ENCODE results near the gene RBCK1.
"Not testable (repeated sequence)": the region's sequence is repeated elsewhere in the genome, so short reads cannot be mapped to it uniquely, and the experiment has no call there.

The RBCK1 gene

DNA sequence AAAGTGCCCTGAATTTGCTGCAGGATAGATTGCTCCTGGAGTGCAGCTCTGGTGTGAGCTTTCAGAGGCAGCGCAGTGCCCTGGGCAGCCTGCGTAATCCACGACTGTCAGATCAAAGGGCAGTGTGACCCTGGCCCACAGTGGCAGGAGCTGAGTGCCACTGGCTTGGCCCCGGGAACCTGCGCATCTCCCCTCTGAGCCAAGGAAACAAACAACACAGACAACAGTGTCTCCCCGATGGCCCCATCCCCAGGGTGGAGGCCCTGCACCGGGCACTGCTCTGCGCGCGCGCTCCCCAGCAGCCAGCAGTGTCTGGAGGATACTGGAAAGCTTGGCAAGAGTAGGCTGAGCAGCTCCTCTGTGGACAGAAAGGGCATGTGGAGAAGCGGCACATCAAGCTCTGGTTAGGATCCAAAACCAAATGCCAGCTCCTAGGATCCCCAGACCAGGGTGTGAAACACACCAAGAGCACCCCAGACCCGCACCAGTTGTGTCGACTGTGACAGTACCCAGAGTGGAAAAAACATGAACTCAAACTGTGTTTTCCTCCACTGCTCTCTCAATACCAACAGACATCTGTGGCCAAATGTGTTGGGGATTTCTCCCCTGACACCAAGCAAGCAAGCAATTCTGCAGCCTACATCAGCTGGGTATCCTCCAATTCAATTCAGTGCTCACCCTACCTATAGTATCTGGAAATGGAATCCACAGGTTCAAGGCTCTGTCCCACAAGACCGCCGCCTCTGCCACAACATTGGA, 26.7 kb downstream of the RBCK1 start:
- DNase-seq (ENCODE audit: low read depth in 2 of 3, low spot score in 2 of 3) = no peak

DNA sequence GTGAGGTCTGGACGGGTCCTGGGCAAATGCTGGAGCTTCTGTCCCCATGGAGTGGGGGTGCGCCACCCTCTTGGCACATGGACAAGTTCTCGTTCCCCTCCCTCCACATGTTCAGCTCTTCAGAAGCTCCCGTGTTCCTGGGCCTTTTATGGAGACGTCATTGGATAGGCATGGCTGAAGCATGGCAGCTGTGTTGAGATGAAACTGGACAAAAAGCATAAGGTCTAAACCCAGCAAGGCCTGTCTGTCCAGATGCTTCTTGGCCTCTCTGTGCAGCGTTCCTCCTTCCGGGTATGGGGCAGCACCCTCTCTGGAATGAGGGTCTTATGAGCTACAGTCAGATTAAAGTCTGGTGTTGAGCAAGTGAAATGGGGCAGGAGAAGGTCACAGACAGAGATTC, 27.5 kb downstream of the RBCK1 start:
- no peak for DNase-seq (ENCODE audit: low read depth in 2 of 3, low spot score in 2 of 3)

DNA sequence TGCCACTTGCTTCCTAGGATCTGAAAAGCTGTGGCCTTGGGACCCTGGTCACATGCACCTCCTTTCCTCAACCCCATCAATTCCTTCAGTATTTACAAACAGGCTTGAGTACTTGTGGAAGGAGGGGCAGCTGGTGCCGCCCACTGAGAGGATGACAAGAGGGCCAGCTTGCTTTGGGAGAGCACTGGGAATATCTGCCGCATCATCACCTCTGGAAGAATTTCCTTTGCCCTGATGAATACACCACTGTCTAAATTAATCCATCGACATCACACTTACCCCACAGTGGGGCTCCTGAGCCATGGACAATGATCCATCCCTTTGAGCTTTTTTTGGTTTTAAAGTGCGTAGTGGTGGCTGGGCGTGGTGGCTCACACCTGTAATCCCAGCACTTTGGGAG, 28.4 kb downstream of the RBCK1 start:
- no peak for DNase-seq (ENCODE audit: low read depth in 2 of 3, low spot score in 2 of 3)

DNA sequence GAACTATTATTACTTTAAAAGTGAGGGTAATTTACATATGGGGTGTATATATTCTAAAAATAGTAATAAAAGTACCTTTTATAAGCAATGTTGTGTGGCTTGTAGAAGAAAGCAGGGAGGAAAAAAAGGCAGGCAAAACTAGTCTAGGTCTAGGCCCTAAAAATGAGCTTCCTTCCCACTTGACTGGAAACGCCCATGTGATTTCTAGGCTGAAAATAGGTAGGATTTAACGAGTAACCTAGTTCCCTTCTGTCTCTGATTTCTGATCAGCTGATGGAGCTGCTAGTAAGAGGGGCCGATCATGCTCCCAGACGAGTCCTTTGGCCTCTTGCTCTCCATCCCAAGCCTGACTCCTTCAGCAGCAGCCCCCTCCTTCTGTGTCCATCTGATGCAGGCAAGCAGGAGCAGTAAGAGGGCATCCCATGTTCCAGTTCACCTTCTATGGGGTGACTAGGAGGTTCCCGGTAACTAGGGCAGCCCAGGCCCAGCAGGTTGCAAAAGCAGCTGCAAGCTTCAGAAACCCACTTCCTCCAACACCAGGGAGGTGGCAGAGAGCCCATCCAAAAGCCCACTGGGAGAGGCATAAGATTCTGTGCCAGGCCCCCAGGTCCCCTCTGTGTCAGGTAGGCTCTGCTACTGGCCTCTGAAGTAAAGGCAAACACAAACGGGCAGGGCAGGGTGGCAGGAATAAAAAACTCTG, 29.8 kb downstream of the RBCK1 start:
- no peak for DNase-seq (ENCODE audit: low read depth in 2 of 3, low spot score in 2 of 3)

DNA sequence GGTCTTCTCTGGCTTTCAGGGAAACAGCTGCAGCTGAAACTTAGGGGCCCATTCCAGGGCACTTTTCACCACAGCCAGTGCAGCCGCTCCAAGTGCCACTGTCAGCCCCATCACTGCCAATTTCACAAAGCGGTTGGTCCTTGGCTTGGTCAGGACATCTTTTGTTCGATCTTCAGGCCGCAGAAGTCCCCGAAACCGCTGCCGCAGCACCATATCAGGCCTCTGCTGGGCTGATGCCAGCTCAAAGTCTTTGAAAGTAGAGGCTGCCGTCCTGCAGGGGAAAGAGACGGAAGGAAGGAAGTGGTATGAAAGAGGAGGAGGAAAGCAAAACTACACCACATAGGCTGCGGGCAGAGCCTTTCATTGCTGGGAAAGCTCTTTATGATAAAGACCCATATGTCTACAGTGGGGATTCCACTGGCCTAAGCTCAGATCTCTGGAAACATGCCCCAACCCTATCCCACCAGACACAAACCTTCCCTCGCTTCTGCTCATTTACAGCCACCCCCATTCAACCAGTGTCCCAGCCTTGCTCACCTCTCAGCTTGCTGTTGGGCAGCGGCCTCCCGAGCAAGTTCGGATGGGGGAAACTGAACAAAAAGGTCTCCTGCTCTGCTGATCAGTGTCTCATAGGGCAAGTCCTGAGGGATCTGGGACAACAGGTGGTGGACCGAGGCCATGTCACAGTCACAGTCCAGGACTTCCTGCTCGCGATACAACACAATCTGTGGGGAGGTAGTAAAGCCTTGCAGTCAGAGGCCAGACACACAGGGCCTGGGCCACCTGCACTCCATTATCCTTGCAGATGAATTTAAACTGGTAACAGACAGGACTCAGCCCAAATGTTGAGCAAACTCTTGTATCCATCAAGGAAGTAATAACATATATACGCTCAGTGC, 30.7 kb downstream of the RBCK1 start:
- no peak for DNase-seq (ENCODE audit: low read depth in 2 of 3, low spot score in 2 of 3)

DNA sequence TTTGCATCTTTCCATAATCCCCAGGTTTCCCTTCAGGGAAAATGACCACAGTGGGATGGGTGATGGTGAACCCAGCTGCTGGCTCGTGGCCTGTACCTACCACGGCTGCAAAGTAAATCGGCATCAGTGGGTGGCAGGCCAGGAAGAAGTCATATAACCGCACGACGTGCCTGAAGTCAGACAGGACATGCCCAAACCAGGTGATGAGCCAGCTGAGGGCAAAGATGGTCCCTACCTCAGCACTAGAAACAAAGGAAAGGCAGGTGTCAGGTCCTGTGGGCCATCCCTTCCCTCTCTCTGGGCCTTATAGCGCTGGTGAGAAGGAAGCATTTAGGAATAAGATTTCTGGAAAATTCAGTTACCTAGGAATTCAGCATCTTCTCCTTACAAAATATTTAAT, 32.0 kb downstream of the RBCK1 start:
- DNase-seq (ENCODE audit: low read depth in 2 of 3, low spot score in 2 of 3) = no peak

DNA sequence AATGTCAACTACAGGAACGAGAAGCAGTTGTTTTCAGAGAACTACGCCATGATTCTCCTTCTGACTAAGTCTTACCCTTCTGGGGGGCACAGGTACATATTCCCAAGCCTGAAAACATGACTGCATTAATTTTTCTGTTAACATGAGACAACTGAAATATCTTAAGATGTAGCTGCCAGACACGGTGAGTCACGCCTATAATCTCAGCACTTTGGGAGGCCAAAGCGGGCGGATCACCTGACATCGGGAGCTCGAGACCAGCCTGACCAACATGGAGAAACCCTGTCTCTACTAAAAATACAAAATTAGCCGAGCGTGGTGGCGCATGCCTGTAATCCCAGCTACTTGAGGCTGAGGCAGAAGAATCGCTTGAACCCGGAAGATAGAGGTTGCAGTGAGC, 32.5 kb downstream of the RBCK1 start:
- no peak for DNase-seq (ENCODE audit: low read depth in 2 of 3, low spot score in 2 of 3)

DNA sequence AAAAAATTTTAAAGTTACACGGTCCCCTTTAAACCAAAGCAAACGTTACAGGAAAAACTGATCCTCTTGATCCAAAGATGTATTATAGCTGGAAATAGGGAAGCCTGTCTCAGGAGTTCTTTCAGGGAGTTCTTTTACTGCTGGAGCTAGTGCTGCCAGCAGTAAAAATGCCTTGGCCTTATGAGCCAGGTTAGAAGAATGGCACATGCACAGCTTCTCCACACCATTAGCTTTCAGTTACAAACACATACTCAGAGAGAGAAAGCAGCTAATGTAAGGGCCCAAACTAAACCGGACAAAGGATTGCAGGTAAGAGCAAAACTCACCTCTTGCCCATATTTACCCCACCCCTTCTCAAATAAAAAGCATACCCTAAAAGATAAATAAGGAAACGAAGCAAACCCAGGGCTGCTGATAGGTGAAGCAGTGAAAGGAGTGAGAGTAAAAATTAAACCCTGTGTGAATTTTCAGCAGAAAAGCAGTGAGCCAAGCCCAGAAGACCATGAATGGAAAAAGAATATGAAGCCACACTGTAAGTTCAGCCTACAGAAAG, 35.2 kb downstream of the RBCK1 start:
- DNase-seq (ENCODE audit: low read depth in 2 of 3, low spot score in 2 of 3) = no peak

DNA sequence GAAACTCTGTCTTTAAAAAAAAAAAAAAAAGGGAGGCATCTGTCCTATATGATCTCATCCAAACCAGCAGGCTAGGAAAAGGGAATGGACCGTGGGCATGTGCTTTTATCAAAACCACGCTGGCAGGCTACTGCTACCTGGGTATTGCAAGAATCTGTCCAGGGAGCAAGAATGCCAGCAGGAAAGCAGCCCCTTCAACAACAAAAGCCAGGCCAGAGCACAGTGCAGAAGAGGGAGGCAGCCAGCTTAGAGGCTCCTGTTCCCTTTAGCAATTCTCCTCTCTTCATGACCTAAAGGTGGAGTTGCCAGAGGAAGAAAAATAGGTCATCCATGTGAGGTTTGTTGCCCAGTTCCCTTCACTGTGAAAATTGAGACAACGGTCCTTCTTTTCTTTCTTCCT, 36.0 kb downstream of the RBCK1 start:
- no peak for DNase-seq (ENCODE audit: low read depth in 2 of 3, low spot score in 2 of 3)

DNA sequence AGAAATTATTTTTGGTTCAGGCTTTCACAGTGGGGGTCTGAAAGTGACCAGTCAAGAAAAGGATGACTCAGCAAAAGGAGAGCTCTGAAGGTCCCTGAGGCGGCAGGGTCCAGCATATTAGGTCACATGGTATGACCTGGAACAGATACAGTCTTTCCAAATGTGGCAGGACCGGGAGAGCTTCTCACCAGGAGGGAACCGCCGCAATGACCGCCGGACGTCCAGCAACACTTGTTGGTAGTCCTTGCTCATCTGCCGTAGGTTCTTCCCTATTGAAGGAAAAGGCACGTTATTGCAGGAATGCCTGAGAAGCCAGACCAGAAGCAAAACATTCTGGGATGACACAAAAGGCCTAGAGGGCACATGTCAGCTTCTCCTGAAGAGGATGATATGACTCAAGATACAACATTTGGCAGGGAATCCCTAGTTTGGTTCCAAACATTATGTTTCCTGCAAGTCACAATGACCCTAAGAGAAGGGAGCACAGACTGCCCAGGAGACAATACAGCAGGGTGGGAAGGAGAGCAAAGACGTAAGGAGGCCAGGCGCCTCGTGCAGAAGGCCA, 36.8 kb downstream of the RBCK1 start:
- no peak for DNase-seq (ENCODE audit: low read depth in 2 of 3, low spot score in 2 of 3)

DNA sequence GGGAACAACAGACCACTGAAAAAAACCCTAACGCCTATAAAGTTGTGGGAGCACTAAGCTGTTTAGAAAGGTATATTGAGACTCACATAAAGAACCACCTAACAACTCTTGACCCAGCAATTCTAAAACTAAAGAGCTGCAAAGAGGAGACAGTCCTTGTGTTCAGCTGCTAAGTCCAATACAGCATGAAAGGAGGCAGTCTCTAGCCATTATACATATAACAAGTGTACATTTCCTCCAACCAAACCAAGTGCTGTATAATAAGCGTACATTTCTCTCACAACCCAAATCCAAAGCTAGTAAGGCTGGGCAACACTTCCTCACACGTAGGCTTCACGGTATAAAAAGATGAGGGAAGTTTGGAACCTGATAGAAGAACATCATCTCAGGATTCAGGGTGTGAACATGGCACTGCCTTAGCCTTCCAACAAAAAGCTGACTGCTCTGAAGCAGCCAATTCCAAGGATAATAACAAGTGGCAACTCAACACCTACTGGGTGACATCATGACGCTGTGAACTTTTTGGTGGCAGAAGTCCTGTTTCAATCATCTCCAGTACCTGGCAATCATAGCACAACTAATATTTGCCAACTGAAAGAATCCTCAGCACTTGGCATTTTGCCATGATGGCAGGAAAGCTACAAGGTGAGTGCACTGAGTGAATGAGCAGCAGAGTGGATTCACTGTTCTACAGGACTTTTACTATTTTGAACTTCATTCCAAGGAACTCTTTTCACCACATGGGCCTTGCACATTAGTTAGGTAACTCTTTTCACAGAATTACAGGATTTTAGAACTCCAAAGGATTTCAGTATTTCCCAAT, 37.6 kb downstream of the RBCK1 start:
- no peak for DNase-seq (ENCODE audit: low read depth in 2 of 3, low spot score in 2 of 3)

DNA sequence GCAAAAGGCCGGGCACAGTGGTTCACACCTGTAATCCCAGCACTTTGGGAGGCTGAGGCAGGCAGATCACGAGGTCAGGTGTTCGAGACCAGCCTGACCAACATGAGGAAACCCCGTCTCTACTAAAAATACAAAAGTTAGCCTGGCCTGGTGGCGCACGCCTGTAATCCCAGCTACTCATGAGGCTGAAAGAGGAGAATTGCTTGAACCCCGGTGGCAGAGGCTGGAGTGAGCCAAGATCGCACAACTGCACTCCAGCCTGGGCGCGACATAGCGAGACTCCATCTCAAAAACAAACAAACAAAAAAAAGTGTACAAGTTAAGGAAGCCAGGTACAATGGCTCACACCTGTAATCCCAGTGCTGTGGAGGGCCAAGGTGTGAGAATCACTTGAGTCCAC, 43.9 kb downstream of the RBCK1 start:
- DNase-seq (ENCODE audit: low read depth in 2 of 3, low spot score in 2 of 3) = not testable (repeated sequence)

DNA sequence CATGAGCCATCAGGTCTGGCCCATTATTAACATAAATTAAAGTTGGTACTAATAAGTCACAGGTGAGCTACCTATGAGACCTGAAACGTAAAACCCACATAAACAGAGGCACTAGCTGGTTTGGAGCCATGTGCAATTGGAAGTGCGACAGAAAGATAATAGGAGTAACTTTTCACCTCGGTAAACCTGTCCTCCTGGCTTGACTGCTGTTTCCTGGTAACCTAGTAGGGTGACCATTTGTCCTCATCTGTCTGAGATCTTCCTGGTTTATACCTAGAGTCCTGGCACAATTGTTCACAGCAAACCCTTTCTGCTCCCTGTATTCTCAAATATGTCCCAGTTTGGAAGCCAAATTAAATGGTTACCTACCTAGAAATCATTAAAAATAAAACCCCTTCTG, 46.9 kb downstream of the RBCK1 start:
- no peak for DNase-seq (ENCODE audit: low read depth in 2 of 3, low spot score in 2 of 3)

DNA sequence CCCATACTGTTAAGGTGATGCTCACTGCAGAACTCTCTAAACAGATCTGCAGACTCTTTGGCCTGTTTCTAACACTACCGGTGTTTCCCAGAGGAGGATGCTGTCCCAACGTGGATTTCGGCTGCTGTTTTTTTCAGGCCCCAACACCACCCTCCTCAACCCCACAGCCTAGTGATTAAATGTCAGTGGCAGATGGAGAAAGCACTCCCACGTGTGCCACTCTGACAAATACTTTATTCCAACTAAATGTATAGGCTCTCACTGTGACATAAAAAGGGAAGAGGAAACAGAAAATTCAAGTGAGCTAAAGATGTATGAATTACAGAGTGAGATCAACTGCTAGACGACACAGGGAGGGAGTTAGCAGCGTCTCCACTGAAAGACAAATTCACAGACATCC, 50.7 kb downstream of the RBCK1 start:
- no peak for DNase-seq (ENCODE audit: low read depth in 2 of 3, low spot score in 2 of 3)

DNA sequence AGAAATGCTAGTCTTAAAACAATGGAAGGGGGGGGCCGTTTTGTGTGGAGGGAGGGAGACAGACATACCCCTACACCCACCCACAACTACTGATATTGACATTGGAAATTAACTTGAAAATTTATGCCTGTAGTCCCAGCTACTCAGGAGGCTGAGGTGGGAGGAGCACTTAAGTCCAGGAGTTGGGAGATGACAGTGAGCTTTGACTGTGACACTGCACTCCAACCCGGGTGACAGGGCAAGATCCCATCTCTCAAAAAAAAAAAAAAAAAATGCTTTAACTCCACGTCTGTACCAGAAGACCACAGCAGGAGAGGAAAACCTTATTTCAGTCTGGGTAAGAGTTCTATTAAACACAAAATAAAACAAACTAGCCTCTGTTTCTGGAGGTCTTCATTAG, 52.1 kb downstream of the RBCK1 start:
- no peak for DNase-seq (ENCODE audit: low read depth in 2 of 3, low spot score in 2 of 3)

DNA sequence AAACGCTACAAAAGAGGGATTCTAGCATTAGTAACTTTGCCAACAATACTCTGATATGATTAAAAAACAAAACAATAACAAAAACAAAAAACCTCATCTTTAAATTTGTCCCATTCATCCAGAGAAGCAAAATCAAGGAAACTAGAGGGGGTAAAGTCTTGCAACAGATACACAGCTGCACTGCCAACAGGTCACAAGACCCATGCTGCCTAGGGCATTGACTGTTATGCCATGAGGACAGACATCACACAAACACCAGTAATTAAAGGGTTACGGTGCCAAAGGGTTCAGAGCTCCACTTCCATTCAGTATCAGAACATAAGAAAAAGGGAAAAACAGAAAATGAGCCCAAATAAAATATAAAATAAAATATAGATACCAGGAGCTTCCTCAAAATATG, 52.6 kb downstream of the RBCK1 start:
- DNase-seq (ENCODE audit: low read depth in 2 of 3, low spot score in 2 of 3) = no peak

DNA sequence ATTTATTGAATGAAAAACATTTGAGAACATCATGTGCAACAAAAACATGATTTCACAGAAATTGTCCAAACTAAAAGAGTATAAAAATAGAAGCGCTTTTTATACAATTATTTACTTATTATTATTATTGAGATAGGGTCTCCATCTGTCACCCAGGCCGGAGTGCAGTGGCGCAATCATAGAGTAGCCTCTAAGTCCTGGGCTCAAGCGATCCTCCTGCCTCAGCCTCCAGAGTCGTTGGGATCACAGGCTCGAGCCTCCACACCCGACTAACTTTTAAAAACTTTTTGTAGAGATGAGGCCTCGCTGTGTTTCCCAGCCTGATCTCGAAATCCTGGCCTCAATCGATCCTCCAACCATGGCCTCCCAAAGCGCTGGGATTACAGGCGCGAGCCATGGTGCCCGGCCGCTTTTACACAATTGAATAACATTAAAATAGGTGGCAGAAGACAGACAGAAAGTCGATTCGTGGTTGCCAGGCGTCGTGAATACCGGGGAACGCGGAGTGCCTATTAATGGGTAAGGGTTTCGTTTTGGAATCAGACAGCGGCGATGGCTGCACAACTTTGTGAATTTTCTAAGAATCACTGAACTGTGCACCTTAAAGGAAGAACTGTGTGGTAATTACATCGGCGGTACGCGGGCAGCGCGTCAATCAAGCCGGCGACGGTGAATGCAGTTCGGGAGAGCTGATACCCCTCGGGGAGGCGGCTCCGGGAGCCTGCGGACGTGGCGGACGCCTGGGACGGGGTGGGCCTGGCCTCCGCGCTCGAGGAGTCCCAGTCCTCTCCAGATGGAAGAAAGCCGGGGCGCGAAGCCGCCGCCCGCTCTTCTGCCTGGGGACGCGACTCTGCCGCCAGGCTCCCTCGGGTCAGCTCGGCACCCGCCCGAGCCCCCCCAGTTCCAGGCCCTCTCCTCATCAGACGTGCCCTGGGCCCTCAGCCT, 53.4 kb downstream of the RBCK1 start:
- DNase-seq (ENCODE audit: low read depth in 2 of 3, low spot score in 2 of 3) = peak; percentile 21 to 43 (median 40)

DNA sequence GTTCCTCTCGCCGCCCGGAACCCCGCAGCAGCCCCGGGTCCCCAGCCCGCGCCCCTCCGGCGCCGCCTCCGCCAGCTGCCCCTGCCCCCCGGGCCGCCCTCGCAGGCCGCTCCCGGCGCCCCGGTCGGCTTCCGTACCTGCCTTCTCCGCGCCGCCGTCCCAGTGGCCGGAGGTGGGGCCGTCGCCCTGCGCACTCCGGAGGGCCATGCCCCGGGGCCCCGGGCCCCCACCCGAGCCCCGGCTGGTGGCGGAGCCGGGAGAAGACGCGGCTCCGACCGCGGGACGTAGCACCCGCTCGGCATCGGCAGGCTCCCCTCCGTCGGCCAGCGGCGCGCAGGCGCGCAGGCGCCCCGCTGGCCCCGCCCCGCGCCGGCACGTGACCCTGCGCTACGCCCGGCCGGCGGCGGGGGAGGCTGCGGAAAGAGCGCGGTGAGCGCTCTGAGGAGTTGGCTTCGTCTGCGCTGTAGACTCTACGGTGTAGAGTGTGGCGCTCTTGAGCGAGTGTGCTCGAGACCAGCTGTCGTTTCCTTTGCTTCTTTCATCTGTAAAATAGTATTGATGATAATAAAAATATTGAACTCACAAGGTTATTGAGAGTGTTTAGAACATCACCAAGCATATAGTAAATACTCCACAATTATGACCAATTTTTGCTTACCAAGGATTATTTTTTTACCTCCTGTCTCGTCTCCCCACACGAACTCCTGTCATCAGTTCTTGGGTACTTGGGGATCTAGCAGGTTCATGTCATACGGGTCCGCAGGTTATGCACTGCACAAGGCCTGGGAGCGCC, 54.3 kb downstream of the RBCK1 start, which contains the start of gene TBC1D20:
TBC1D20 (minus strand) TSS at position 335 of the 793 bp plus-strand sequence; CDS start at position 207, 128 bp downstream.
- DNase-seq (ENCODE audit: low read depth in 2 of 3, low spot score in 2 of 3) = peak; percentile 54 to 76 (median 61)
